HepG2 (cell line): ENCODE results near the gene TMEM182. TPM values are rescaled to one million over a fixed set of nuclear protein-coding genes. Genes with fewer than 3 reads are reported as not detected.

Source experiments
- ELF1 ChIP-seq: sonication (generic); formaldehyde crosslinking; IDR thresholded peaks from 2 replicates; pipeline ENCODE4 v1.4.0; 2020; ENCODE audit warnings: missing genetic modification reagents
- HIVEP1 ChIP-seq: sonication (generic); formaldehyde crosslinking; IDR thresholded peaks from 2 replicates; pipeline ENCODE4 v1.4.0; 2020; ENCODE audit warnings: mild to moderate bottlenecking, missing genetic modification reagents
- MAF1 ChIP-seq: sonication (generic); formaldehyde crosslinking; IDR thresholded peaks from 2 replicates; pipeline ENCODE4 v1.5.0; 2020; ENCODE audit warnings: missing genetic modification reagents, borderline replicate concordance
- MTA1 ChIP-seq: sonication (generic); formaldehyde crosslinking; IDR thresholded peaks from 2 replicates; pipeline ENCODE4 v1.4.0; 2020; ENCODE audit warnings: missing genetic modification reagents, mild to moderate bottlenecking, borderline replicate concordance
- NFKB2 ChIP-seq: sonication (generic); formaldehyde crosslinking; IDR thresholded peaks from 2 replicates; pipeline ENCODE4 v1.4.0; 2020; ENCODE audit warnings: missing genetic modification reagents, borderline replicate concordance
- RNF2 ChIP-seq: fragments of 450-650 bp; conservative IDR thresholded peaks from 2 replicates; pipeline ENCODE4 v1.6.1; 2016; ENCODE audit warnings: low read depth
- SRSF9 ChIP-seq: fragments of 200-400 bp; formaldehyde crosslinking; IDR thresholded peaks from 2 replicates; pipeline ENCODE4 v1.6.1; 2018; ENCODE audit warnings: borderline replicate concordance, mild to moderate bottlenecking, low read depth, low read length; ENCODE audit not compliant: insufficient read depth, poor library complexity, severe bottlenecking
- STAG1 ChIP-seq: sonication (generic); formaldehyde crosslinking; IDR thresholded peaks from 2 replicates; pipeline ENCODE4 v1.4.0; 2020; ENCODE audit warnings: missing genetic modification reagents
- XRCC5 ChIP-seq: fragments of 200-400 bp; formaldehyde crosslinking; optimal IDR thresholded peaks from 2 replicates; pipeline ENCODE3; 2017; ENCODE audit warnings: mild to moderate bottlenecking, low read length
- ZFYVE20 ChIP-seq: sonication (generic); formaldehyde crosslinking; IDR thresholded peaks from 2 replicates; pipeline ENCODE4 v1.8.0; 2023; ENCODE audit warnings: low read depth, mild to moderate bottlenecking, moderate library complexity, missing genetic modification reagents, borderline replicate concordance
- ZMYM4 ChIP-seq: sonication (generic); formaldehyde crosslinking; IDR thresholded peaks from 2 replicates; pipeline ENCODE4 v1.8.1; 2023; ENCODE audit warnings: mild to moderate bottlenecking, missing genetic modification reagents
- ZNF251 ChIP-seq: sonication (generic); formaldehyde crosslinking; IDR thresholded peaks from 2 replicates; pipeline ENCODE4 v1.9.0; 2021; ENCODE audit warnings: mild to moderate bottlenecking, missing genetic modification reagents
- ZNF556 ChIP-seq: sonication (generic); formaldehyde crosslinking; IDR thresholded peaks from 2 replicates; pipeline ENCODE4 v1.4.0; 2020; ENCODE audit warnings: mild to moderate bottlenecking, missing genetic modification reagents, borderline replicate concordance
- ZNF574 ChIP-seq: sonication (generic); formaldehyde crosslinking; IDR thresholded peaks from 2 replicates; pipeline ENCODE4 v1.4.0; 2020; ENCODE audit warnings: missing genetic modification reagents
- ZNF770 ChIP-seq: sonication (generic); formaldehyde crosslinking; IDR thresholded peaks from 2 replicates; pipeline ENCODE4 v1.5.0; 2020; ENCODE audit warnings: mild to moderate bottlenecking, missing genetic modification reagents
- ZNF781 ChIP-seq: sonication (generic); formaldehyde crosslinking; IDR thresholded peaks from 2 replicates; pipeline ENCODE4 v1.5.1; 2020; ENCODE audit warnings: borderline replicate concordance, mild to moderate bottlenecking, missing genetic modification reagents; ENCODE audit errors: not compliant biosample characterization
- polyA plus RNA-seq, 8 experiments: library from polyadenylated mRNA; depleted of rRNA in 3 of 8; stranded (reverse) in 7 of 8; unstranded in 1 of 8; fragments of >200 nt; fragmentation: Illumina TruSeq in 4 of 8; extraction: Trizol in 4 of 8; gene quantifications; 2 replicates each; pipeline versions ENCODE4 v1.2.1 to v1.2.3, GENCODE V29; 2011 to 2016; ENCODE audit warnings: low read depth in 4 of 8, missing spikeins in 1 of 8, mixed read lengths in 1 of 8; ENCODE audit not compliant: insufficient read depth in 1 of 8
- total RNA-seq, 5 experiments: library from RNA; depleted of rRNA; stranded (reverse); fragments of >200 nt; fragmentation: Illumina TruSeq; extraction: Trizol; gene quantifications; 2 replicates each; pipeline ENCODE4 v1.2.3, GENCODE V29; 2016; ENCODE audit warnings: low read depth in 1 of 5
- TF ChIP-seq, protein P1 (sequence below): IDR thresholded peaks from 2 replicates; pipeline ENCODE4 v1.6.1; 2012; ENCODE audit warnings: low read depth, low read length, improper control_type of control experiment
- TF ChIP-seq, protein P2 (sequence below): sonication (generic); formaldehyde crosslinking; IDR thresholded peaks from 2 replicates; pipeline ENCODE4 v1.4.0; 2020; ENCODE audit warnings: missing genetic modification reagents
- TF ChIP-seq, protein P3 (sequence below): sonication (generic); formaldehyde crosslinking; conservative IDR thresholded peaks from 2 replicates; pipeline ENCODE4 v1.8.0; 2022; ENCODE audit warnings: low read depth, missing genetic modification reagents

TMEM182 gene
- total and polyA plus RNA-seq, 2 of the 13 experiments (the other 11 are each of a cell fraction or from before 2014, with no cell fraction given) = 8.7 to 8.9 TPM

- TF ChIP-seq, protein P1, sequence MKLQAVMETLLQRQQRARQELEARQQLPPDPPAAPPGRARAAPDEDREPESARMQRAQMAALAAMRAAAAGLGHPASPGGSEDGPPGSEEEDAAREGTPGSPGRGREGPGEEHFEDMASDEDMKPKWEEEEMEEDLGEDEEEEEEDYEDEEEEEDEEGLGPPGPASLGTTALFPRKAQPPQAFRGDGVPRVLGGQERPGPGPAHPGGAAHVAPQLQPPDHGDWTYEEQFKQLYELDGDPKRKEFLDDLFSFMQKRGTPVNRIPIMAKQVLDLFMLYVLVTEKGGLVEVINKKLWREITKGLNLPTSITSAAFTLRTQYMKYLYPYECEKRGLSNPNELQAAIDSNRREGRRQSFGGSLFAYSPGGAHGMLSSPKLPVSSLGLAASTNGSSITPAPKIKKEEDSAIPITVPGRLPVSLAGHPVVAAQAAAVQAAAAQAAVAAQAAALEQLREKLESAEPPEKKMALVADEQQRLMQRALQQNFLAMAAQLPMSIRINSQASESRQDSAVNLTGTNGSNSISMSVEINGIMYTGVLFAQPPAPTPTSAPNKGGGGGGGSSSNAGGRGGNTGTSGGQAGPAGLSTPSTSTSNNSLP = no peak
- no peak for TF ChIP-seq MAF1 (CRISPR knock-in tag)
- TF ChIP-seq ZMYM4 (CRISPR knock-in tag) = 0 out of 2 replicates have a peak, but pooled peaks have one; percentile 15
- no peak for TF ChIP-seq ZFYVE20
- TF ChIP-seq, protein P2, sequence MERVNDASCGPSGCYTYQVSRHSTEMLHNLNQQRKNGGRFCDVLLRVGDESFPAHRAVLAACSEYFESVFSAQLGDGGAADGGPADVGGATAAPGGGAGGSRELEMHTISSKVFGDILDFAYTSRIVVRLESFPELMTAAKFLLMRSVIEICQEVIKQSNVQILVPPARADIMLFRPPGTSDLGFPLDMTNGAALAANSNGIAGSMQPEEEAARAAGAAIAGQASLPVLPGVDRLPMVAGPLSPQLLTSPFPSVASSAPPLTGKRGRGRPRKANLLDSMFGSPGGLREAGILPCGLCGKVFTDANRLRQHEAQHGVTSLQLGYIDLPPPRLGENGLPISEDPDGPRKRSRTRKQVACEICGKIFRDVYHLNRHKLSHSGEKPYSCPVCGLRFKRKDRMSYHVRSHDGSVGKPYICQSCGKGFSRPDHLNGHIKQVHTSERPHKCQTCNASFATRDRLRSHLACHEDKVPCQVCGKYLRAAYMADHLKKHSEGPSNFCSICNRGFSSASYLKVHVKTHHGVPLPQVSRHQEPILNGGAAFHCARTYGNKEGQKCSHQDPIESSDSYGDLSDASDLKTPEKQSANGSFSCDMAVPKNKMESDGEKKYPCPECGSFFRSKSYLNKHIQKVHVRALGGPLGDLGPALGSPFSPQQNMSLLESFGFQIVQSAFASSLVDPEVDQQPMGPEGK (CRISPR knock-in tag) = peak; percentile 90
- TF ChIP-seq, protein P3, sequence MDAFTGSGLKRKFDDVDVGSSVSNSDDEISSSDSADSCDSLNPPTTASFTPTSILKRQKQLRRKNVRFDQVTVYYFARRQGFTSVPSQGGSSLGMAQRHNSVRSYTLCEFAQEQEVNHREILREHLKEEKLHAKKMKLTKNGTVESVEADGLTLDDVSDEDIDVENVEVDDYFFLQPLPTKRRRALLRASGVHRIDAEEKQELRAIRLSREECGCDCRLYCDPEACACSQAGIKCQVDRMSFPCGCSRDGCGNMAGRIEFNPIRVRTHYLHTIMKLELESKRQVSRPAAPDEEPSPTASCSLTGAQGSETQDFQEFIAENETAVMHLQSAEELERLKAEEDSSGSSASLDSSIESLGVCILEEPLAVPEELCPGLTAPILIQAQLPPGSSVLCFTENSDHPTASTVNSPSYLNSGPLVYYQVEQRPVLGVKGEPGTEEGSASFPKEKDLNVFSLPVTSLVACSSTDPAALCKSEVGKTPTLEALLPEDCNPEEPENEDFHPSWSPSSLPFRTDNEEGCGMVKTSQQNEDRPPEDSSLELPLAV (CRISPR knock-in tag) = no peak
- TF ChIP-seq HIVEP1 (CRISPR knock-in tag) = no peak
- TF ChIP-seq ZNF556 = no peak
- no peak for TF ChIP-seq ZNF251
- peak; percentile 34; the same call in 1 of the 2 replicates for TF ChIP-seq NFKB2 (CRISPR knock-in tag)
- TF ChIP-seq XRCC5 = peak; percentile 27
- 0 out of 2 replicates have a peak, but pooled peaks have one; percentile 5 for TF ChIP-seq STAG1 (CRISPR knock-in tag)
- TF ChIP-seq ZNF770 (CRISPR knock-in tag) = no peak
- 0 out of 2 replicates have a peak, but pooled peaks have one; percentile 25 for TF ChIP-seq ZNF574
- TF ChIP-seq ZNF781 (CRISPR knock-in tag) = no peak
- TF ChIP-seq RNF2 = no peak
- TF ChIP-seq SRSF9 = no peak
- peak; percentile 52; the same call in 1 of the 2 replicates for TF ChIP-seq ELF1
- TF ChIP-seq MTA1 = no peak
Observed at GRCh38 chr2:102848366-102848839, 86.6 kb downstream of the TMEM182 start (continued).
